IPS-11a (cell line): ENCODE data around the gene STARD13.

Experiments used
- H3K4me3 ChIP-seq: one replicate; pipeline ENCODE4 v1.5.1; 2013; ENCODE audit warnings: low read depth, low read length, control low read depth

STARD13 gene

DNA sequence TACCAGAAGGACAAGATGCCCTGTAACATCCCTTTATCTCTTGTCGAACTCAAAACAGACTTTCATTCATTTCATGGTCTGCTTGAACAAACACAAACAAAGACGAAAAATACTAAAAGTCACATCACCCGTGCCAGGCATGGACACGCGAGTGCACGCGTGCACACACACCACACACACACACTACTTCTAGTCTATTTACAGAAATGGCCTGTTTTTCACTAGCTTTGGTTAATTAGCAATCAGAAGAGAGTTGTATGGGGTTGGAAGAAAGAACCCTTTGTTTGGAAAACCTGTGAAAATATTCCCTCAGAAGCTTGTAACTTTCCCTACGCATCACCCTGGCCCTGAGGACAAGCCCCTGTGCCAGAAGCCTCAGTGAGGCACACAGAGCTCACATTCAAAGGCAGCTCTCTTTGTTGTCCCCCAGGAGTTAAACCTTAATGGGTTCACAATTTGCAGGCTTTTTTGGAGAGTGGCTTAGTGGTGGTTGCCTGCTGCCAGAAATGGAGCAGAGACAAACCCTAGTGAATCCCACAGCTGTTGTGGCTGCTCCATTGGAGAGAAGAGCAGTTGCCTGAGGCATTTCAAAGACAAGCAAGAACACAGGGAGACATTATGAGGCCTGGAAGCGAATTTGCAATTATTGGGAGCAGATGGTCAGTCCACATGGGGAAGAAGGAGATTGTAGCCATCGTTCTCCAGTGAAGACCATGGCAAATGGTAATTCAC lies 55.9 kb downstream of the STARD13 start:
- H3K4me3 ChIP-seq: no peak overlapping the region

DNA sequence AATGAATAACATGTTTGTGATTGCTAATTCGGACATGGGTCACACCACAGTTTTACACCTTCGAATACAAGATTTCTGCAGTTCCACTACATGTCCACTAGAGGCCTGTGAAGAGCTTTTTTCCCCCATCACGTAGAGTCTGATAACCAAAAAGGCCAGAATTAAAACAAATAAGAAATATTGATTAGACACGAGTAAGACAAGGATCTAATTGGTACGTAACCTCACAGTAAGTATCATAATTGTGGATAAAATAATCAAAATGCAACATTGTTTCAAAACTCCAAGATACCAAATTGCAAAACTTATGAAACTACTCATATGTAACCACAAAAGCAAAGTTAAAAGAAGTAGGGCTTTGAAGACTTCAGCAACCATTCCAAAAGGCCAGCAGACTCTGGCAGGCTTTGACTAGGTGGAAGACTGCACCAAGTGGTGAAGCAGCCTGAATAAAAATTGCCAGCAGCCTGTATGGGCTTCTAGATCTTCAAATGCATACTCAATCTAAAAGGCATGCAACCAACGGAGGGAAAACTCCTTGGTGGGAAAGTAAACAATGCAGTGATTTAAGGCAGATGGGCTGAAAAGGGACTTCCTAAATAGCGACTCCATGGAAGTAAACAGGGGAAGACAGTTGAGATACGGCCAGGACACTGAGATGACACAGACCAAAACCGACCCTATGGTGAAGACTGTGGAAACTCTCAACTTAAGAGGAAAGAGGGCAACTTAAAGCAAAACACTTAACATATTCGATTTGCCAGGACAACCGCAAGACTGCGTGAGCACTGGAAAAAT lies 56.7 kb downstream of the STARD13 start:
- no peak overlapping the region for H3K4me3 ChIP-seq

DNA sequence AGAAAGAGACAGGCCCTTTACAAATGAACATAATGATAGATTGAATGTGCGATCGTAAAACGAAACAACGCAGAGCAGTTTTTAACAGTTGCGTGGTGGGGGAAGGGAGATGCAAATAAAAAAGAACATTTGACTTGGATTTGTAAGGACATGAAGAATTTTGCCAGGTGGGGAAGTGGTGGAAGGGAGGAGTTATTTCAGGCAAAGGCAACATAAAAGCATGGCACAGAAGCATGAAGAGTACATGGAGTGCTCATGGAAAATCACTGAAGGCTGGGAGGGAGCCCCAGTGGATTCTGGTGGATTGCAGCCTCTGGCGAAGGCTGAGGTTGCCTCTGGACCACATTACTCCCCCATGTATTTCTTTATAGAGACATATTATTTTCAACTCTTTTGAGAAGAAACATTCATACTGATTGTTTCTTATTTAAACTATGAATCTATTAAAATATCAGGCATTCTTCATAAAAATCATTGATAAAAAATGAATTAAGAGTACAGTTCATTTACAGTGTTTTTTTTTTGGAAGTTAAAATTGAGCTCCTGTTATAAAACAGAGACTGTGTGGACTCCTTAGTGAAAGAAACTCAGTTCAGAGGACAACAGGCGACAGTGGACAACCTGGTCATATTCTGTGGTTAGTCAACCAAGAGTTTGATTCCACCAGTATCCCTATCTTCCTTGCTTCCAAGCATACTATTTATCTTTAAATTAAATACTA lies 57.5 kb downstream of the STARD13 start:
- H3K4me3 ChIP-seq: no peak overlapping the region

DNA sequence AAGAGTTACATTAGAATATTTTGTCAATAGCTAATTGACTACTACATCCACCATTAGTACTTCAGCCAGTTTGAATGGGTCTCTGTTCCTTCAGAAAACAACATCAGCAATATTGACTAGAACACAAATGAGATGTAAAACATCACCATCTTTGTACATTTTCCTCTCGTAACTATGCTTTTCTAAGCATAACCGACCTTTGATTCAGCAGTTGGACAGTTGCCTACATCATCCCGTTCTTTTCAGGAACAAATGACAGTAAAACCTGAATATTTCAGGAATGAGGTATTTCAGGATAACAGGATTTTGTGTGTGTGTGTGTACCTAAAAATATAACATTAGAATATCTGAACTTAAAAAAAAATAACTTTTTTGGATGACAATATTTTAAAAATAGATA lies 60.9 kb downstream of the STARD13 start:
- no peak overlapping the region for H3K4me3 ChIP-seq

DNA sequence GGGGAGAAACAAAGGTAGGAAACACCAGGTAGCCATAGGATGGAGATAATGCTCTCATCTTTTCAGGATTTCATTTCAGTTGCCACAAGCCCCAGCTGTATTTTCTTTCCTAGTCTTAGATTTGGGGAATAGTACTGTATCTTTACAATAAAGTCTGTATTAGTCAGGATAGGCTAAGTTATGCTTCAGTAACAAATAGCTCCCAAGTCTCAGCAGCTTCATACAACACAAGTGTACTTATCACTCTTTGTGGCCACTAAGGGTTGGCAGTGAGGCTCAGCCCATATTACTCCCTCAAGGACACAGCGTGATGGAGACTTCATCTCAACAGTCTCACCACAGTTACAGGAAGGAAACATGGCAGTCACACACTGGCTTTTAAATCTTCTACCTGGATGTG lies 61.4 kb downstream of the STARD13 start:
- no peak overlapping the region for H3K4me3 ChIP-seq

DNA sequence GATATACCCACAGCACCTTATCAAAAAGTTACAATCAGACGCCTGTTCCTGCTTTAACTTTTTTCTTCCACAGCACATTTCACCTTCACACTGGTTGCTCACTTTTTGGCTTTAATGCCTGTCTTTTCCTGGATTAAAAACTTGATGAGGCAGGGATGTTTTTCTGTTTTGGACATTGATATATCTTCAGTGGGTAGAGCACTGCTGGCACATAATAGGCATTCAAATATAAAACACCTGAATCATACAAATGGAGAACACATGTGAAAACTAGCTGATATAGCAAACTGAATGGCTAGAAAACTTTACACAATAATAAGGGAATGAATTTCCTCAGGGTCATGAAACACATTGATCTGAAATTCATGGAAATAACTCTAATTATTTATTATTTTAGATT lies 65.6 kb downstream of the STARD13 start:
- H3K4me3 ChIP-seq: no peak overlapping the region

DNA sequence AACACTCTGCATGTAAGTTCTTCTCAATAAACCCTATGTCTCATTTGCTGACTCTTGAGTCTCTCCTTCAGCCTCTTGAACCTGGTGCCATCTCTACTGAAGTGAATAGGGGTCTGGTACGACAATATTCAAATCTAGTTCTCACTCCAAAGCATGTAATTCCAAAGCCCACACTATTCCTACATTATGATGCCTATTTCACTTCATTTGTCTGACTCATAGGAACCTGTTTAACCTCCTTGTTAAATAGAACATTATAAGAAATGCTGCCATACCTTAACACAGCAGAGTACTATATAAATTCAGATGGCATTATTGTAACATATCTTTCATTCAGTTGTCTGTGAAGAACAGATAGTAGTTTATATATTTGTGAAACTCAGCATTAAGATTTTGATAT lies 67.1 kb downstream of the STARD13 start:
- no peak overlapping the region for H3K4me3 ChIP-seq

DNA sequence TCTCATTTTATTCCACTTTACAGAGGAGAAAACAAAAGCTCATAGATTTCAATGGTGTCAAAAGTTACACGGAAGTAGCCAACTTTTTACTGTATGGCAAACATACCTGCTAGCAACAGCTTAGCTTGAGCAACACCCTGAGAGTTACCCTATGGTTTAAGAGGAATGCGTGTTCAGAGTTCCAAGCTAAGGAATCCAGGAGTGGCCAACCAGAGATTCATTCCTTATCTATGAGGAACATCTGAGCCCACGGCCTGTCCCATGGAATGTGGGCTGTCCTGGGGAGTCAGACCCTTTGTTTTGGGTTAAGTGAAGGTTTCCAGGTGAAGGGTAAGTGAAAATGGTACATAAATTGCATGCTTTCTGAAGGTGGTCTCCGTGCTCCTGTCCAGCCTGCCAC lies 67.5 kb downstream of the STARD13 start:
- H3K4me3 ChIP-seq: no peak overlapping the region

DNA sequence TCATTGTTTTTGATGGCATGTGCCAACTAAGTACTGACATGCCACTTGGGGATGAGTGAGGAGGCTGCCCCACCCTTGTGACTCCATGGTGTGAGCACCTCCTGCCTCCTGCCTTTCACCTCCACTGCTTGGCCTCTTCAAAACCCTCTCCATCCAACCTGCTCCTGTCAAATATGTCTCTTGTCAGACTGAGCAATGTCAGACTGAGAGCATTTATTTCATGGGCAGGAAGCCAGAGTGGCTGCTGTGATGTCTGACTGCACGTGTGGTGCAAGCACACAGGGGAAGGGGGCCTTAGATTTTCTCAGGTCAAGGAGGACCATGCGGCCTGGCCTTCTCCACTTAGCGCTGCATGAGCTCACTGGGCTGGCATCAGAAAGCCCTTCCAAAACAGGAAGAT lies 68.3 kb downstream of the STARD13 start:
- no peak overlapping the region for H3K4me3 ChIP-seq

DNA sequence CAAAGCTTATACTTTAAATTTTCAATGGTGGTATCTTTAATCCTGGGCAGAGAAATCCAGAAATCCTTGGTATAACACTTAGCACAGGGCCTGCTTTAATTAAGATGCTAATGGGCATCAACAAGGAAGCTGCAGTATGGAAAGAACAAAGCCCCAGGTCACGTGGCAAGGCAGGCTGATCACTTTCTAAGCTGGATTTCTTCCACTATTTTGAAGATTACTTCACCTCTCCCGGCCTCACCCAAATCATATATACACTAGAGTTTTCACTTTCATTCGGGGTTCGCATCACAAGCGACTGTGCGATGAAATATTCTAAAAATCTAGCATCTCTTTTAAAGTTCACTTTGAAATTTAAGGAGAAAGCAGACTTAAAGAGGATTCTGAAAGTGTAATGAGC lies 71.8 kb downstream of the STARD13 start:
- no peak overlapping the region for H3K4me3 ChIP-seq

DNA sequence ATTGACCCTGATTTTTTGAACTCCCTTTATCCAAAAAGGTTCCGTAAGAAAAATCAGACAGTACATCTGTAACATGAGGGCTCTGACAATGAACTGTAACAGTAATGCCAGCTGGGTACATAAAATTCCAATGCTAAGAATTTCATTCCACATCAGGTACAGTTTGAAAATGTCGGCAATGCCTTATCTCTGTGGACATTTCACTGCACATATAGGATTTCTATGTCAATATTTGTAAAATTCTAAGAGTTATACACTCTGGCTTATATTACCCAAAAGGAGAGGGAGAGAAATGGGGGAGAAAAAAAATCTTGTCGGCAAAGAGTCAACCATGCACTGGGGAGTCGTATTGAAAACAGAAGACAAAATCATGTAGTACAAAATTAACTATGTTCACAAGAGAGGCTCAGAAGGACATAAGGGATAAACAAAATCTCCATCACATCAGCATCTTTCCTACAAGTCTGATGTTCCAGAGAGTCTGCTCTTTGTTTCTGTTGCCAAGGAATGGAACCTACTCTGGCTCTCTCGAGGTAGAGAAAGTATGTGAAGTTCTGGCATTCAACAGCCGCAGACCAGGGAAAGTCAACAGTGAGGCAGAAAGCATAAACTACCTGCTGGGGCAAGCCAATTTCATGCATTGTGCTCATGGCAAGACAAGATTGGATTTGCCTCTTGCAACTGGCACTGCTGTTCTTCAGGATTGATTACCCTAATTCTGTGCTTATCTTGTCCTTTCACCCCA lies 72.4 kb downstream of the STARD13 start:
- H3K4me3 ChIP-seq: no peak overlapping the region

DNA sequence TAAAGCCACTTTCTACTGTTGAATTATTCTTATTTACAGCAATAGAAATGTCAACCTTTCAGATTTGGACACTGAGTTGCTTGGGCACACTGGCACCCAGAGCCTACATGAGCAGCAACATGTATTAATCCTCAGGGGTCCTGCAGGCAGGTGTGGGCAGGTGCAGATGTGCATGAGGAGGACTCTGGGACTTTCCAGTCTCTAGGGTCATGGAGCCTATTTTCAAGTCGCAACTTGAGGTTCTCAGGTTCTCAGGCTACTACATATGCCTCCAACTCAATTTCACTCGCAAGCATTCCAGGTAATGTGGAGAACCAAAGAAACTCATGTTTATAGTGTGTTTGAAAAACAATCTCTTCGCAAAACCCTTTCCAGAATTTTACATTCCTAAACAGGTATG lies 73.2 kb downstream of the STARD13 start:
- H3K4me3 ChIP-seq: no peak overlapping the region

DNA sequence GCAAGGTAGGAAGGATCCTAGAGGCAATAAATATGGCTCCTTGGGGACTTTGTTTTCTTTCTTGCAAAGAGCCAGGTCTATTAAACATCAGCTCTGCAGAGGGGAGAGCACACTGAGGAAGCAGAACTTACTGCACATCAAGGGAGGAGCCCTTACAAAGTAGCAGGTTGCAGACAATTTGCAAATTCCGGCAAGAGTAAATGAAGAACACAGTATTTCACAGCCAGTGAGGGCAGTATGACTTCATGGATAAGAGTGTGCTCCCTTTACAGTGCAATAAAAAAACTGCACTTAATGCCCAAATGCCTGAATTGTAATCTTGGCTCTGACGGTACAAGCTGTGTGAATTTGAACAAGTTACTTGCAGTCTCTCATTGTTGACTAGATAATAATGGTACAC lies 75.5 kb downstream of the STARD13 start:
- no peak overlapping the region for H3K4me3 ChIP-seq

DNA sequence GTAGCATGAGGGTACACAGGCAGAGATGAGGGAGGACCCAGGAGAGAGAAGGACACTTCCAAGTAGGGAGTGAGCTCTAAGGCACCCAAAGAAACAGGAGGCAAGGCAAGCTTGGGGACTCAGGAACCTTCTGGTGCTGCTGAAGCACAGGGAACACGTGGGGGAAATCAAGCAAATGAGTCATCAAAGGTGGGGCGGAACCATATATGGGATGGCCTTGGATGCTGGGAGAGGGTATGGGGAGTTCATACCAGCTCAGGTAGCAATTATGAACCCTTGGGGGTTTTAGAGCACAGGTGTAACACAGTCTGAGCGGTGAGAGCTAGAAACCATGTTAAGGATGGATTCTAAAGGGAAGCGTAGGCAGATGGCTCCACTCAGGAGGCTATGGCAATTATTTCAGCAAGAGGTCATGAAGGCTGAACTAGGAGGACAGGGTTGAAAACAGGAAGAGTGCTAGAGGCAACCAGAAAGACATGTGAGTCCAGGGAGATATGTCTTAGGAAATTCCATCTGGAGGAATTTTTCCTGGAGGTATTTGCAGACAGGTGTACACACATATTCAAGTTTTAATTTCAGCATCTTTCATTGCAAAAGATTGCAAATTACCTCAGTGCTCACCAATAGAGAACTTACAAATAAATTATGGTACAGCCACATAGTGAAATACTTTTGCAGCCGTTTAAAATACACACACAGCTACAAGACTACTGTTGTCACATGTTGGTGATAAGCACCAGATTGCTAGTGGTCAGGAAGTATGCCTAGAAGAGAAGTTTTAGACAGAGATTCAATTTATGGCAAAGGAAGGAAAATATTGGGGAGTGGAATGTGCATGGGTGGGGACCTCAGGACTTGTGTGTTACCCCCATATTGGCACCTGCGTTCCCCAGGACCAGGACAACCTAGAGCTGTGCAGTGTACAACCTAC lies 77.0 kb downstream of the STARD13 start:
- no peak overlapping the region for H3K4me3 ChIP-seq

DNA sequence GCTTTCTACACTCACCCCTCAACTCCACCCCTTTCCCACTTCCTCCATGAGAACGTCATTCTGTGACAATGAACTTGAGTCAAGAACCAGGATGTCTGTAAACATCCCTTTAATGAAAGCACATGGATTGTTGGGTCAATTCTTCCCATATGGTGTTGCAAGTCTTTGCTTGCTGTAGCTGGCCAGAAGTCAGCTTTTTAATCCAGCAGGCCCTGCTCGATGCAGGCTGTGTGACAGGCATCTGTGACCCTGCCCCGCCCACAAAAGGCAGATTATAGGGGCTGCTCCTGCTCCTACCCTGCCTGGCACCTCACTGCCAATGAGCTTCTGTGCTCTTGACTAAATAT lies 78.0 kb downstream of the STARD13 start:
- H3K4me3 ChIP-seq: no peak overlapping the region

DNA sequence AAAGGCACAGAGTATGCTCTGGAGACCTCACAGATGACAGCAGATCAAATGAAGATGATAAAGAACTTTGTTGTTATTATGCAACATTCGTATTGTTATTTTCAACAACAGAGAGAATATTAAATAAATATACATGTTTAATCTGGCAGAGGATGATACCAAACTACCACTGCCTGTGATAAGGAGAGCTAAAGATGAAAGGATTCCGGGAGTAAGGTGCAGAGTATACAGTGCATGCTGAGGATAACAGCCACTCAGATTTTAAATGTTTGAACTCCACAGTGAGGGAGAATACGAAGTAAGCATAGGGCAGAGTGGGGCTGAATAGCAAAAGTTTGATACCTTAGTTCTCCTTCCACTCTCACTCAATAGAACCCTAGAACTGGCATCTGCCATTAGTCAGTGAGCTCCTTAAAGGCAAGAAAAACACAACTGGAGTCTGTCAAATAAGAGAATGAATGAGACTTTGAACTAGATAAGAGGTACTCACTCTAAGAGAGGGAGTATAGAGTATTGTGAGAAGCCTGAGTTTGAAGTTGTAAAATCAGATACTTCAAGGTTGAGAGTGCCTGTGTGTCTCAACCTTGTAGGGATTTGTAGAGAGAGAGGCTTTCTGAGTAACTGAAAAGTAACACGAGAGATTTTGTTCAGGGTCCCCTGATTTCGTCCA lies 78.5 kb downstream of the STARD13 start:
- no peak overlapping the region for H3K4me3 ChIP-seq

DNA sequence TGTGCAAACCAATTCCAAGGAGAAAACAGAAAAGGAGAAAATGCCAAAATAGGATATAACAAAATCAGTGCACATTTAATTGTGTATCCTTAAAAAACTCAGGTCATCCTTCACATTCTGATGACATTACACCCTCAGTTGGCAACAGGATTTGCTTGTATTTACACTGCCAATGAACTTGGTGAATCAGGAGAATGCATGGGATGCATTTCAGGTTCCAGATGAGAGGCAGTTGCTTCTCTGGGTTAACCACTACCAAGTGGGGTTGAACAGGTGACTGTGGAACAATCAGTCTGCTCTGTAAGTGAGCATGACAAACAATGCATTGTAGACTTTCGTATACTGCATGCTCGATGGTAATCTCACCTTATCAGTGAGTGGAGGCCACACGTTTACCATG lies 79.1 kb downstream of the STARD13 start:
- no peak overlapping the region for H3K4me3 ChIP-seq

DNA sequence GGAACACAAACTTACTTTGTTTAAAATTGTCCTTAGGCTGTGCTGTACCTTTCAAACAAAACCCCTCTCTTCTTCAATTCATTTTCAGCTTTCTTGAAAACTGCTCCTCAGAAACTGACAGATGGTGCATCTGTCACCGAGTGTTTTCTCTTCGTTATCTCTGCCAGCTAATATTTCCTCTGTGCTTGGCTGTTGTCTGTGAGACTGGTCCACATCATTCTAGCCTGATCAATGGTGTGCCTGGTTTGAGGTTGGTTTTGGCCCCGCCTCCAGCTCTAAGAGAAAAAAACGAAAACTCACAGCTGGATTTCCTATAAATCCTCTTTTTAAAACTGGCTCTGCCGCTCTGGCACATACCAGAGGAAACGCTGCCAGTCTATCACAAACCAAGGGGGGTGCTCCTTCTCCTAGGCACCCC lies 79.7 kb downstream of the STARD13 start:
- no peak overlapping the region for H3K4me3 ChIP-seq

DNA sequence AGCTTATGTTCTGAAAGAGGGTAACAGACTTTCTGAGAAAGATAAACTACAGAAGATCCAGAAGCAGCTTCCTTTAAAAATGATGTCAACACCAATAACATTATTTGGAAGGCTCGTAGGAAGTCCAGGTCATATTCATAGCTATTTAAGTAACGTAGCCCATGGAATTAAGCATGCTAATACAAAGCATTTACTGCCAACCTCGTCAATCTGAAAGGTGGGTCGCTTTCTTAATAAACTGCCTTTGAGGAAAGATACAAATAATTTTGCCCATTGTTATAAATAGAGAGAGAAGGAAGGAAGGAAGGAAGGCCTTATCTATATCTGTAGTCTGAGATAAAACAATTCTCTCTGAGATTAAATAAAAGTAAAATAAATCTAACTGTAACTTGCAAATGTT lies 80.3 kb downstream of the STARD13 start:
- H3K4me3 ChIP-seq: no peak overlapping the region
